ENCODE measurements around the gene TAF4.

- TF ChIP-seq, protein P1, sequence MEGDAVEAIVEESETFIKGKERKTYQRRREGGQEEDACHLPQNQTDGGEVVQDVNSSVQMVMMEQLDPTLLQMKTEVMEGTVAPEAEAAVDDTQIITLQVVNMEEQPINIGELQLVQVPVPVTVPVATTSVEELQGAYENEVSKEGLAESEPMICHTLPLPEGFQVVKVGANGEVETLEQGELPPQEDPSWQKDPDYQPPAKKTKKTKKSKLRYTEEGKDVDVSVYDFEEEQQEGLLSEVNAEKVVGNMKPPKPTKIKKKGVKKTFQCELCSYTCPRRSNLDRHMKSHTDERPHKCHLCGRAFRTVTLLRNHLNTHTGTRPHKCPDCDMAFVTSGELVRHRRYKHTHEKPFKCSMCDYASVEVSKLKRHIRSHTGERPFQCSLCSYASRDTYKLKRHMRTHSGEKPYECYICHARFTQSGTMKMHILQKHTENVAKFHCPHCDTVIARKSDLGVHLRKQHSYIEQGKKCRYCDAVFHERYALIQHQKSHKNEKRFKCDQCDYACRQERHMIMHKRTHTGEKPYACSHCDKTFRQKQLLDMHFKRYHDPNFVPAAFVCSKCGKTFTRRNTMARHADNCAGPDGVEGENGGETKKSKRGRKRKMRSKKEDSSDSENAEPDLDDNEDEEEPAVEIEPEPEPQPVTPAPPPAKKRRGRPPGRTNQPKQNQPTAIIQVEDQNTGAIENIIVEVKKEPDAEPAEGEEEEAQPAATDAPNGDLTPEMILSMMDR (conservative IDR thresholded peaks at IDR 0.05 in 1 of 2, IDR thresholded peaks at IDR 0.05 in 1 of 2; ENCODE audit: low read depth in 1 of 2, low read length in 2 of 2) = no peak
- TF ChIP-seq EZH2 (IDR thresholded peaks at IDR 0.05; ENCODE audit: low read length, missing control alignments) = no peak
These were observed 104.8 kb downstream of the TAF4 start for GRCh38 chr20:61960836-61961235.

Data from fibroblast of lung (primary cell).